ENCODE measurements around the gene TMSB4X. TPM values are rescaled to one million over a fixed set of nuclear protein-coding genes. Genes with fewer than 3 reads are reported as not detected.

Gene TMSB4X
- total RNA-seq (2022) (801 and 901 TPM in 2 replicates), Bru-seq, nascent RNA (percentile 99 among the genes with signal in this experiment), BruChase-seq, experiment 1, labeled RNA remaining after a 6-hour chase (percentile 100 among the genes with signal in this experiment), BruChase-seq, experiment 2, labeled RNA remaining after a 2-hour chase (percentile 100 among the genes with signal in this experiment)
- long read RNA-seq, transcript TMSB4X-203 (2 exons, 1,702 nt): minor isoform, 5 of 941 reads
- long read RNA-seq, transcript TMSB4X-204 (3 exons, 628 nt): major isoform, 902 of 941 reads
- long read RNA-seq, partial matches to known transcripts: 32 of 941 reads
- long read RNA-seq, other reads (novel, unspliced or antisense): 2 of 941 reads

DNA sequence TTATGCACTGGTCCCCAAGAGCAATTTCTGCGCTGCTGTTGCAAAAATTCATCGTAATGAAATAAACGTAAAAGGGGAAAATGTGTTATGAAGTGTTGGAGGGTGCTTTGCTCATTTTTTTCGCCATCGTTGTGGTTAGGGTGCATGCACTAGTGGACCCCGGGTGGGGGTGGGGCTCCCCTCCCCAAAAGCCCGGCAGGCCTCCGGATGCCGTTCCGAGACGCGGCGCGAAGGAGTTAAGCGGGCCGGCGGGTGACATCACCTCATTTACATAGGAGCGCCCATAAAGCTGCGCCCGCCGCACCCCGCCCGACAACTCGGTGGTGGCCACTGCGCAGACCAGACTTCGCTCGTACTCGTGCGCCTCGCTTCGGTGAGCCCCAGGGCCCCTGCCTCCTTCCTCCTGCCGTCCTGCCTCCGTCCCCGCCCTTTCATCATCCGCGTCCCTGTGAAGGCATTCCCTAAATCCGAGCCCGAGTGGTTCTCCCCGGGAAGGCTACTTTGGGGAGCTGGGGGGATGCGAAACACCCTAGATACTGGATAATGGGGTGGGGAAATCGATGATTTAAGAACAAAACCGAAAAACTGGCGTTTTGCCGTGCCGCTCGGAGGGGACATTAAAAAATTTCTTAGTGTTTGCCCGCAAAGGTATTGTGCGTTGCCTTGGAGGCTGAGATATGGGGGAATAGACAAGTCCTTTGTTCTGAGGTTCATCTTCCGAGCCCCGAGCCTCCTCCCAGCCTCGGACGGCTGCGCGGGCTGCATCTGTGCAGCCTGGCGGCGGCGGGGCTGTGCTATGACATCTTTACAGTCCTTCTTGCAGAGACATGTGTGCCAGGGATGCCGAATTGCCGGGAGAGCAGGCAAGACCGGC lies at the start of gene TMSB4X:
Gene TMSB4X (plus strand): TSS at position 315 of the 874 bp plus-strand sequence.
- DNase-seq (ENCODE audit: unreplicated experiment): peak; percentile 75
- TF ChIP-seq, protein P1, sequence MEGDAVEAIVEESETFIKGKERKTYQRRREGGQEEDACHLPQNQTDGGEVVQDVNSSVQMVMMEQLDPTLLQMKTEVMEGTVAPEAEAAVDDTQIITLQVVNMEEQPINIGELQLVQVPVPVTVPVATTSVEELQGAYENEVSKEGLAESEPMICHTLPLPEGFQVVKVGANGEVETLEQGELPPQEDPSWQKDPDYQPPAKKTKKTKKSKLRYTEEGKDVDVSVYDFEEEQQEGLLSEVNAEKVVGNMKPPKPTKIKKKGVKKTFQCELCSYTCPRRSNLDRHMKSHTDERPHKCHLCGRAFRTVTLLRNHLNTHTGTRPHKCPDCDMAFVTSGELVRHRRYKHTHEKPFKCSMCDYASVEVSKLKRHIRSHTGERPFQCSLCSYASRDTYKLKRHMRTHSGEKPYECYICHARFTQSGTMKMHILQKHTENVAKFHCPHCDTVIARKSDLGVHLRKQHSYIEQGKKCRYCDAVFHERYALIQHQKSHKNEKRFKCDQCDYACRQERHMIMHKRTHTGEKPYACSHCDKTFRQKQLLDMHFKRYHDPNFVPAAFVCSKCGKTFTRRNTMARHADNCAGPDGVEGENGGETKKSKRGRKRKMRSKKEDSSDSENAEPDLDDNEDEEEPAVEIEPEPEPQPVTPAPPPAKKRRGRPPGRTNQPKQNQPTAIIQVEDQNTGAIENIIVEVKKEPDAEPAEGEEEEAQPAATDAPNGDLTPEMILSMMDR (IDR thresholded peaks at IDR 0.05; ENCODE audit: unreplicated experiment): no peak
- H3K4me3 Mint-ChIP-seq (ENCODE audit: unreplicated experiment): peak within 1 kb of the TSS; percentile 88
- peaks cover 18% of the 10 kb centered on the region for H3K27me3 Mint-ChIP-seq (ENCODE audit: insufficient read depth, unreplicated experiment)
- peak within 1 kb of the TSS; percentile 84 for H3K27ac Mint-ChIP-seq (ENCODE audit: low read depth, unreplicated experiment)
- TSS peak; percentile 79 for BruUV-seq (replicated peaks)
- no peaks in the 10 kb centered on the region for H3K9me3 Mint-ChIP-seq (ENCODE audit: unreplicated experiment)
- POLR2A ChIA-PET: interaction anchor here (0.7 to 3.4 kb wide), 13 partner anchors 10 to 513 kb away, joined by 3 to 20 read pairs (median 4); no protein-coding TSS in a partner anchor
- peaks cover 29% of the 10 kb centered on the region for H3K36me3 Mint-ChIP-seq (ENCODE audit: insufficient read depth, unreplicated experiment)
- H3K4me1 Mint-ChIP-seq (ENCODE audit: insufficient read depth, unreplicated experiment): peaks cover 8% of the 10 kb centered on the region
- CTCF ChIA-PET: interaction anchor here (0.6 to 1.5 kb wide), 7 partner anchors 12 to 516 kb away, joined by 3 to 6 read pairs (median 3); no protein-coding TSS in a partner anchor
- intact Hi-C loops (cut with micrococcal nuclease): loop anchor here (1.0 to 5.0 kb wide), 4 partner anchors 28 to 512 kb away; no protein-coding TSS in a partner anchor

DNA sequence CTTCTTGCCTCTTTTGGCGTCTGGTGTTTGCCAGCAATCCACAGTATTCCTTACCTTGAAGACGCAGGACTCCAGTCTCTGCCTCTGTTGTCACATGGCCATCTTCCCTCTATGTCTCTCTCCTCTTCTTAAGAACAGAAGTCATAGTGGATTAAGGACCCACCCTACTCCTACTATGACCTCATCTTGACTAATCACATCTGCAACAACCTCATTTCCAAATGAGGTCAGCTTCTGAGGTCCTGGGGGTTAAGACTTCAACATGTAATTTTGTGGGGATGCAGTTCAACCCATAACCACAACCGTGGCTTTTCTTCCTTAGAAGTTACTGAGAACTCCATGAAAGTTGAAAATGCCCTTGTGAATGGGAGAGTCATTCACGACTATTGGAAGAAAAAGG lies 45.2 kb upstream of the TMSB4X start:
- no peak for DNase-seq (ENCODE audit: unreplicated experiment)
- Mint-ChIP-seq H3K36me3 (ENCODE audit: insufficient read depth, unreplicated experiment) (no peaks in the 10 kb centered on the region), H3K4me3 (ENCODE audit: unreplicated experiment) (no peak overlapping the region), H3K27ac (ENCODE audit: low read depth, unreplicated experiment) (no peak overlapping the region), H3K9me3 (ENCODE audit: unreplicated experiment) (no peaks in the 10 kb centered on the region), H3K27me3 (ENCODE audit: insufficient read depth, unreplicated experiment) (peaks cover 23% of the 10 kb centered on the region), H3K4me1 (ENCODE audit: insufficient read depth, unreplicated experiment) (no peaks in the 10 kb centered on the region)
- TF ChIP-seq, protein P1 (IDR thresholded peaks at IDR 0.05; ENCODE audit: unreplicated experiment): no peak
- ChIA-PET CTCF (no interaction called here), POLR2A (interaction anchor here (0.6 kb wide), 1 partner anchor 1071 kb away, joined by 3 read pairs; no protein-coding TSS in a partner anchor)
- intact Hi-C loops (cut with micrococcal nuclease): no loop called here
- no TSS peak for BruUV-seq (replicated peaks)

DNA sequence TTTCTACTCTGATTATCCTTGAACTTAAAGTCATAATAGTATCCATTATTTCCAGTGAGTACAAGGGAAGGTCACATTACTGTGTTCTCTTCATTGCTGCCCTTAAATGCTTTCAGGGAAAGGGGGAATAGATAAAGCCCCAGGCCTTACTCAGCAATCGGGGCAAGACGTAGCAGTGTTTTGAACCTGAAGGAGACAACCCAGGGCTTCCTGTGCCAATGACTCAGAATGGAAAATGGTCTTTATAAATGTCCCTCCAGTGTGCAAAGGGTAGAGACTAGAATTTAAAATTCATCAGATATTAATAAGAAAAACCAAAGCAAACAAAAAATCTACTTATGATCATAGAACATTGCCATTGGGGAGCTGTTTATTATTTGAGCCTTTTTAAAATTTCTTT lies 44.8 kb upstream of the TMSB4X start:
- no peak for DNase-seq (ENCODE audit: unreplicated experiment)
- Mint-ChIP-seq H3K27ac (ENCODE audit: low read depth, unreplicated experiment) (no peak overlapping the region), H3K36me3 (ENCODE audit: insufficient read depth, unreplicated experiment) (no peaks in the 10 kb centered on the region), H3K9me3 (ENCODE audit: unreplicated experiment) (no peaks in the 10 kb centered on the region), H3K27me3 (ENCODE audit: insufficient read depth, unreplicated experiment) (peaks cover 19% of the 10 kb centered on the region), H3K4me1 (ENCODE audit: insufficient read depth, unreplicated experiment) (no peaks in the 10 kb centered on the region), H3K4me3 (ENCODE audit: unreplicated experiment) (no peak overlapping the region)
- ChIA-PET CTCF (interaction anchor here (2.7 kb wide), 1 partner anchor 17 kb away, joined by 10 read pairs; no protein-coding TSS in a partner anchor), POLR2A (interaction anchor here (0.6 kb wide), 1 partner anchor 1071 kb away, joined by 3 read pairs; no protein-coding TSS in a partner anchor)
- TF ChIP-seq, protein P1 (IDR thresholded peaks at IDR 0.05; ENCODE audit: unreplicated experiment): no peak
- intact Hi-C loops (cut with micrococcal nuclease): no loop called here
- no TSS peak for BruUV-seq (replicated peaks)

DNA sequence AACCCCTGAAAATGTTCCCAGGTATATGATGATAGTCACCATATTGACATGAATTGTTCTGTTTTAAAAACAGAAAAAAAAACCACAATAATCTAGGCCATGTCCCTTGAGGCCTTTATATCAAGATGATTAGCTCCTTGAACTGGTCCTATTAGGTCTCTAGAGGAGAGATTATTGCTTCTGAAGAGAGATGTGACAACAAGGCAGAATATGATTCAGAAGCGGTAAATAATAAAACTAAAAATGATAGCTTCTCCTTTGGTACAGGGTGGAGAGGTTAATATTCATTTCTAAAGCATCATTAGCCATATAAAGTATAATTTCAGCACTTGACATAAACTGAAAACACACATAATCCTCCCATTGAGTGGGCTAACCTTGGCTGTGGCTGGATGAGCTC lies 42.7 kb upstream of the TMSB4X start:
- POLR2A ChIA-PET: no interaction called here
- CTCF ChIA-PET: interaction anchor here (2.7 kb wide), 1 partner anchor 15 kb away, joined by 10 read pairs; no protein-coding TSS in a partner anchor
- no peak for DNase-seq (ENCODE audit: unreplicated experiment)
- H3K27ac Mint-ChIP-seq (ENCODE audit: low read depth, unreplicated experiment): no peak overlapping the region
- no TSS peak for BruUV-seq (replicated peaks)
- TF ChIP-seq, protein P1 (IDR thresholded peaks at IDR 0.05; ENCODE audit: unreplicated experiment): no peak
- H3K9me3 Mint-ChIP-seq (ENCODE audit: unreplicated experiment): no peaks in the 10 kb centered on the region
- peaks cover 16% of the 10 kb centered on the region for H3K27me3 Mint-ChIP-seq (ENCODE audit: insufficient read depth, unreplicated experiment)
- no peaks in the 10 kb centered on the region for H3K36me3 Mint-ChIP-seq (ENCODE audit: insufficient read depth, unreplicated experiment)
- H3K4me1 Mint-ChIP-seq (ENCODE audit: insufficient read depth, unreplicated experiment): no peaks in the 10 kb centered on the region
- intact Hi-C loops (cut with micrococcal nuclease): no loop called here
- no peak overlapping the region for H3K4me3 Mint-ChIP-seq (ENCODE audit: unreplicated experiment)
